HCT116 (cell line): Measurements from ENCODE around the gene ARL6IP4.

ENCODE experiments used
- JUND ChIP-seq: IDR thresholded peaks from 2 replicates; pipeline ENCODE4 v1.6.1; 2012
- POLR2AphosphoS5 ChIP-seq: IDR thresholded peaks from 2 replicates; pipeline ENCODE4 v1.6.1; 2011; ENCODE audit warnings: mild to moderate bottlenecking, low read depth, low read length, moderate library complexity
- RAD21 ChIP-seq: IDR thresholded peaks from 2 replicates; pipeline ENCODE4 v1.6.1; 2012; ENCODE audit warnings: low read depth, mild to moderate bottlenecking

- no peak for TF ChIP-seq RAD21
- peak; percentile 29; the same call in 1 of the 2 replicates for TF ChIP-seq POLR2AphosphoS5
- TF ChIP-seq JUND, result no peak
Measured at GRCh38 chr12:122981587-122982476, 1.4 kb downstream of the ARL6IP4 start.
